K562 (cell line): ENCODE measurements around the gene CCR2. TPM values are rescaled to one million over a fixed set of nuclear protein-coding genes. Genes with fewer than 3 reads are reported as not detected.

Experiments used
- BCOR ChIP-seq: fragments of 450-650 bp; IDR thresholded peaks from 2 replicates; pipeline ENCODE4 v1.6.1; 2016
- CHAMP1 ChIP-seq: fragments of 450-650 bp; IDR thresholded peaks from 2 replicates; pipeline ENCODE4 v1.6.1; 2016; ENCODE audit warnings: mild to moderate bottlenecking
- CHCHD3 ChIP-seq: fragments of 250-450 bp; sonication (Bioruptor Pico); IDR thresholded peaks from 2 replicates; pipeline ENCODE4 v2.1.2; 2022; ENCODE audit warnings: mild to moderate bottlenecking
- E4F1 ChIP-seq: fragments of 250-450 bp; sonication (Bioruptor Pico); IDR thresholded peaks from 2 replicates; pipeline ENCODE4 v1.5.0; 2021; ENCODE audit warnings: mild to moderate bottlenecking, borderline replicate concordance
- ETS1 ChIP-seq: conservative IDR thresholded peaks from 2 replicates; pipeline ENCODE4 v1.6.1; 2011; ENCODE audit warnings: low read depth, mild to moderate bottlenecking, low read length; ENCODE audit not compliant: control insufficient read depth
- ETV1 ChIP-seq: fragments of 450-650 bp; conservative IDR thresholded peaks from 2 replicates; pipeline ENCODE4 v1.6.1; 2016; ENCODE audit warnings: missing genetic modification characterization, control low read depth, low read depth, missing compliant biosample characterization
- ETV6 ChIP-seq, 3 experiments: fragments of 150-350 bp in 1 of 3; sonication (generic) in 1 of 3; formaldehyde crosslinking in 1 of 3; IDR thresholded peaks; 2 replicates each; pipeline versions ENCODE4 v1.6.1 to v1.8.0; 2014 to 2022; ENCODE audit warnings: borderline replicate concordance in 2 of 3, low read depth in 2 of 3, antibody characterized with exemption in 1 of 3, low read length in 1 of 3, mild to moderate bottlenecking in 1 of 3, missing genetic modification reagents in 1 of 3
- GMEB1 ChIP-seq: fragments of 250-450 bp; sonication (Bioruptor Pico); IDR thresholded peaks from 2 replicates; pipeline ENCODE4 v1.4.0; 2020; ENCODE audit warnings: mild to moderate bottlenecking
- ILK ChIP-seq: fragments of 450-650 bp; IDR thresholded peaks from 2 replicates; pipeline ENCODE4 v1.6.1; 2016; ENCODE audit warnings: missing genetic modification characterization, low read depth, mild to moderate bottlenecking, missing compliant biosample characterization, moderate library complexity, borderline replicate concordance
- JUND ChIP-seq, 2 experiments: IDR thresholded peaks; 2 replicates in 1 of 2; 3 replicates in 1 of 2; pipeline ENCODE4 v1.6.1; 2011; ENCODE audit warnings: borderline replicate concordance in 2 of 2, low read depth in 2 of 2, low read length in 2 of 2, improper control_type of control experiment in 1 of 2, missing biosample characterization in 1 of 2, missing genetic modification characterization in 1 of 2, missing genetic modification reagents in 1 of 2
- KDM1A ChIP-seq, 2 experiments: fragments of 450-650 bp; IDR thresholded peaks; 2 replicates each; pipeline ENCODE4 v1.6.1; 2016; ENCODE audit warnings: mild to moderate bottlenecking in 2 of 2
- OTX1 ChIP-seq: fragments of 450-650 bp; formaldehyde crosslinking; IDR thresholded peaks from 2 replicates; pipeline ENCODE4 v1.4.0; 2022; ENCODE audit warnings: mild to moderate bottlenecking
- SMAD1 ChIP-seq: fragments of 150-350 bp; IDR thresholded peaks from 2 replicates; pipeline ENCODE4 v1.6.1; 2014; ENCODE audit warnings: low read length, low read depth; ENCODE audit not compliant: partially characterized antibody
- SPI1 ChIP-seq: IDR thresholded peaks from 2 replicates; pipeline ENCODE4 v1.6.1; 2011; ENCODE audit warnings: low read depth, low read length, control low read depth, borderline replicate concordance
- TAL1 ChIP-seq: fragments of 450-650 bp; IDR thresholded peaks from 2 replicates; pipeline ENCODE4 v1.6.1; 2016; ENCODE audit warnings: mild to moderate bottlenecking
- THRB ChIP-seq: fragments of 450-650 bp; formaldehyde crosslinking; conservative IDR thresholded peaks from 2 replicates; pipeline ENCODE4 v1.4.0; 2022; ENCODE audit warnings: mild to moderate bottlenecking, missing genetic modification characterization
- ZC3H4 ChIP-seq: sonication (generic); formaldehyde crosslinking; IDR thresholded peaks from 2 replicates; pipeline ENCODE4 v1.9.0; 2021; ENCODE audit warnings: missing genetic modification reagents, borderline replicate concordance
- ZNF354B ChIP-seq: fragments of 250-450 bp; sonication (Bioruptor Pico); IDR thresholded peaks from 2 replicates; pipeline ENCODE4 v1.4.0; 2020
- ZNF444 ChIP-seq: fragments of 250-450 bp; sonication (Bioruptor Pico); IDR thresholded peaks from 2 replicates; pipeline ENCODE4 v1.4.0; 2020; ENCODE audit warnings: mild to moderate bottlenecking, moderate library complexity
- ZSCAN29 ChIP-seq: fragments of 450-650 bp; IDR thresholded peaks from 2 replicates; pipeline ENCODE4 v1.6.1; 2017
- polyA plus RNA-seq, 8 experiments: library from polyadenylated mRNA; depleted of rRNA in 4 of 8; stranded (reverse) in 5 of 8; unstranded in 3 of 8; fragments of >200 nt; fragmentation: Nextera tagmentation in 2 of 8; fragmentation: Illumina TruSeq in 1 of 8; extraction: Ambion mirVana in 2 of 8; extraction: Trizol in 1 of 8; gene quantifications; 2 replicates each; pipeline versions ENCODE4 v1.2.1 to v1.2.3, GENCODE V29; 2011 to 2014; ENCODE audit warnings: inconsistent platforms in 1 of 8, missing spikeins in 1 of 8
- total RNA-seq, 7 experiments: library from RNA; depleted of rRNA in 6 of 7; stranded (reverse); fragments of >200 nt in 6 of 7; fragmentation: Illumina TruSeq in 2 of 7; extraction: Trizol in 2 of 7; gene quantifications; 2 replicates each; pipeline versions ENCODE4 v1.2.1 to v1.2.3, GENCODE V29; 2011 to 2021; ENCODE audit warnings: low replicate concordance in 1 of 7

Gene CCR2
- total and polyA plus RNA-seq, 9 of the 15 experiments (the other 6 are each of a cell fraction or from before 2014, with no cell fraction given) = not detected

GRCh38 chr3:46406443-46406787 is 52.5 kb downstream of the CCR2 start (continued):
- TF ChIP-seq GMEB1 (CRISPR knock-in tag) = no peak
- no peak for TF ChIP-seq ZNF354B
- TF ChIP-seq SMAD1 = no peak
- TF ChIP-seq ZSCAN29 = no peak
- no peak for TF ChIP-seq ZC3H4 (CRISPR knock-in tag)
- TF ChIP-seq CHCHD3 (CRISPR knock-in tag) = no peak
- no peak for TF ChIP-seq CHAMP1
- TF ChIP-seq E4F1 (CRISPR knock-in tag) = no peak
- 0 out of 2 replicates have a peak, but pooled peaks have one; percentile 29 for TF ChIP-seq THRB
- no peak for TF ChIP-seq ZNF444 (CRISPR knock-in tag)
- TF ChIP-seq ETV1 (tag) = no peak
- TF ChIP-seq JUND (IDR thresholded peaks at IDR 0.05; ENCODE audit: borderline replicate concordance, low read depth, low read length) = peak; percentile 39; the same call in 1 of the 2 replicates
- no peak for TF ChIP-seq JUND (tag; IDR thresholded peaks at IDR 0.05; ENCODE audit: borderline replicate concordance, low read depth, low read length)
- TF ChIP-seq TAL1 = no peak
- no peak for TF ChIP-seq BCOR
- no peak for TF ChIP-seq ETV6 (IDR thresholded peaks at IDR 0.05; ENCODE audit: borderline replicate concordance in 1 of 2, low read depth in 2 of 2, low read length in 1 of 2)
- no peak for TF ChIP-seq ETV6 (CRISPR knock-in tag; IDR thresholded peaks at IDR 0.05; ENCODE audit: borderline replicate concordance)
- no peak for TF ChIP-seq ILK (tag)
- no peak for TF ChIP-seq OTX1 (CRISPR knock-in tag)
- TF ChIP-seq ETS1 = no peak
- TF ChIP-seq KDM1A (IDR thresholded peaks at IDR 0.05) = peak; percentile 6 to 17; a peak in 2 of 4 replicates
- TF ChIP-seq SPI1 = no peak
